GM19025 (cell line): ENCODE measurements around the gene CD164.

Experiments used
- ATAC-seq: cut with Tn5 transposase; IDR thresholded peaks from one replicate; pipeline ENCODE4 v1.9.1; 2021; ENCODE audit warnings: mild to moderate bottlenecking, low read depth, moderate library complexity; ENCODE audit not compliant: unreplicated experiment

Gene CD164

DNA sequence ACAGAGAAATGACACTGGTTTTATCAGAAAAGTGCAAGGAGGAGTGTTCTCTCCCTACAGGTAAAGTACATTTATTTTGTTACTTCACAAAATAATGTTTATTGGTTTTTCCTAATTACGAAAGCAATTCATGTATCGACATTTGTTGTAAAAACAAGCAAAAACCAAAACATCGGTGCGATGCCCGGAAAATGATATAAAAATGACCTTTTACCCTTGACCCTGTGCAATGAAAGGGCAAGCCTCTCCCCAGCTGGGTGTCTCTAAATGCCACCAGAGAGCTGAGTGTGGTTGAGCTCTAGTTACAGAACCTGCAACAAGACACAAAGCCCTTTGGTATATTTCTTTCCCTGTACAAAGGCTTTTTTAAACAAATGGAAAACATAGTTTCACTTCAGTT is 65.4 kb downstream of the CD164 start:
- ATAC-seq, result no peak
